C4-2B (cell line): ENCODE measurements around the gene BMP7.

ENCODE experiments used
- ZFX ChIP-seq: fragments of 450-650 bp; IDR thresholded peaks from 2 replicates; pipeline ENCODE4 v1.6.1; 2017
- TF ChIP-seq, protein P1 (sequence below): fragments of 450-650 bp; conservative IDR thresholded peaks from 2 replicates; pipeline ENCODE4 v1.5.1; 2017; ENCODE audit warnings: mild to moderate bottlenecking

DNA sequence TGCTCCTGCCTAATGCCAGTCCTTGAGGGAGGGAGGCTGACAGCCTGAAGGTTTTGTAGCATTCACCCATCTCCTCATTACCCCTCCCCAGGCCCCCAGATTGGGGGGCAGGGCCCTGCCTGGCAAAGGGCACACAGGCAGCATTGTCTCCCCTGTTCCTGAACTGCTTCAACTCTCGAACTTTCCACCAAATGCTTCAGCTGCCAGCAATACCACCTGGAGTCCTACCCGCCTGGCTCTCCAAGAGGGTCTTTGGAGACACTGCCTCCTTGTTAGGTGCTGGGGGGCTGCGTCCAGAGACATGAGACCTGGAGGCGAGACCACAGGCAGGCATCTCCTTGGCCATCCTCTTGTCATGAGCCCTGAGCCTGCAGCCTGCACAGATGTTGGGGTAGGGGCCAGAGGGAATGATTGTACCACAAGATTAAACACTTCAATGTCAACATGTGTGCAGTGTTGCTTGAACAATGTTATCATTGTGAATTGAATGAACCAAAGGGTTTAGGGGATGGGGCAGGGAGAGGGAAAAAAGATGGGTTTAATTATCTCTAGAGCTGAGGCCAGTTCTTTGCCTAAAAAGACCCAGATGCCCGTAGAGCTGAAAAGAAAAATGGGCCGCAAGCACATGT is 25.0 kb downstream of the BMP7 start:
- TF ChIP-seq, protein P1, sequence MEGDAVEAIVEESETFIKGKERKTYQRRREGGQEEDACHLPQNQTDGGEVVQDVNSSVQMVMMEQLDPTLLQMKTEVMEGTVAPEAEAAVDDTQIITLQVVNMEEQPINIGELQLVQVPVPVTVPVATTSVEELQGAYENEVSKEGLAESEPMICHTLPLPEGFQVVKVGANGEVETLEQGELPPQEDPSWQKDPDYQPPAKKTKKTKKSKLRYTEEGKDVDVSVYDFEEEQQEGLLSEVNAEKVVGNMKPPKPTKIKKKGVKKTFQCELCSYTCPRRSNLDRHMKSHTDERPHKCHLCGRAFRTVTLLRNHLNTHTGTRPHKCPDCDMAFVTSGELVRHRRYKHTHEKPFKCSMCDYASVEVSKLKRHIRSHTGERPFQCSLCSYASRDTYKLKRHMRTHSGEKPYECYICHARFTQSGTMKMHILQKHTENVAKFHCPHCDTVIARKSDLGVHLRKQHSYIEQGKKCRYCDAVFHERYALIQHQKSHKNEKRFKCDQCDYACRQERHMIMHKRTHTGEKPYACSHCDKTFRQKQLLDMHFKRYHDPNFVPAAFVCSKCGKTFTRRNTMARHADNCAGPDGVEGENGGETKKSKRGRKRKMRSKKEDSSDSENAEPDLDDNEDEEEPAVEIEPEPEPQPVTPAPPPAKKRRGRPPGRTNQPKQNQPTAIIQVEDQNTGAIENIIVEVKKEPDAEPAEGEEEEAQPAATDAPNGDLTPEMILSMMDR = no peak
- no peak for TF ChIP-seq ZFX
